MCF 10A (cell line): ENCODE measurements around the gene OR6C76. TPM values are rescaled to one million over a fixed set of nuclear protein-coding genes. Genes with fewer than 3 reads are reported as not detected.
"Not testable (repeated sequence)": the region's sequence is repeated elsewhere in the genome, so short reads cannot be mapped to it uniquely, and the experiment has no call there.

Source experiments
- BruUV-seq: library from RNA; stranded (reverse); fragments of 400-500 nt; replicated peaks from 2 replicates; lab custom pipeline; 2021; lab: Mats Ljungman, UMichigan
- CTCF ChIA-PET: fragments of 300-600 bp; sonication (Branson Sonifier 250); formaldehyde crosslinking; extraction: SDS; loops from one replicate; lab custom pipeline; 2021; ENCODE audit warnings: antibody characterized with exemption, inconsistent platforms; lab: Yijun Ruan, JAX
- POLR2A ChIA-PET: fragments of 300-600, 350-650 bp; sonication (Branson Sonifier 250); formaldehyde crosslinking; extraction: SDS; loops from one replicate; lab custom pipeline; 2020; ENCODE audit warnings: antibody characterized with exemption, inconsistent platforms; lab: Yijun Ruan, JAX
- DNase-seq: peaks from one replicate; pipeline ENCODE4 v3.0.0-alpha.2; 2018; ENCODE audit not compliant: unreplicated experiment
- H3K27ac Mint-ChIP-seq: one replicate; pipeline ENCODE4 v1.8.0; 2022; ENCODE audit warnings: mild to moderate bottlenecking, low read depth, mixed read lengths; ENCODE audit not compliant: unreplicated experiment
- H3K27me3 Mint-ChIP-seq: one replicate; pipeline ENCODE4 v1.8.0; 2022; ENCODE audit warnings: mixed read lengths; ENCODE audit not compliant: insufficient read depth, unreplicated experiment
- H3K36me3 Mint-ChIP-seq: one replicate; pipeline ENCODE4 v1.8.0; 2022; ENCODE audit warnings: mild to moderate bottlenecking, moderate library complexity, mixed read lengths; ENCODE audit not compliant: insufficient read depth, unreplicated experiment
- H3K4me1 Mint-ChIP-seq: one replicate; pipeline ENCODE4 v1.8.0; 2022; ENCODE audit warnings: mixed read lengths; ENCODE audit not compliant: insufficient read depth, unreplicated experiment
- H3K4me3 Mint-ChIP-seq: one replicate; pipeline ENCODE4 v1.8.0; 2022; ENCODE audit warnings: mild to moderate bottlenecking, moderate library complexity, mixed read lengths; ENCODE audit not compliant: unreplicated experiment
- H3K9me3 Mint-ChIP-seq: one replicate; pipeline ENCODE4 v1.8.0; 2022; ENCODE audit warnings: mixed read lengths; ENCODE audit not compliant: unreplicated experiment
- CTCF ChIP-seq: fragments of 200-600 bp; IDR thresholded peaks from one replicate; pipeline ENCODE4 v1.8.0; 2022; ENCODE audit warnings: antibody characterized with exemption, mild to moderate bottlenecking; ENCODE audit not compliant: unreplicated experiment
- intact Hi-C: fragments of 100-400 bp; cut with micrococcal nuclease; formaldehyde crosslinking; loops from 2 replicates; pipeline ENCODE4 v1.14.1; 2022
- total RNA-seq: library from RNA; stranded (reverse); gene quantifications from 2 replicates; pipeline ENCODE4 v1.2.3, GENCODE V29; 2022

The OR6C76 gene
- total RNA-seq, 1 experiment from 2014 or later, result not detected

GRCh38 chr12:55416961-55417360 is 9.1 kb upstream of the OR6C76 start:
- no peak for DNase-seq
- POLR2A ChIA-PET, result no interaction called here
- no peak for TF ChIP-seq CTCF
- H3K27ac Mint-ChIP-seq, result no peak overlapping the region
- CTCF ChIA-PET, result no interaction called here
- H3K4me1 Mint-ChIP-seq, result no peaks in the 10 kb centered on the region
- BruUV-seq, result no TSS peak
- intact Hi-C loops, result no loop called here
- no peaks in the 10 kb centered on the region for H3K36me3 Mint-ChIP-seq
- no peak overlapping the region for H3K4me3 Mint-ChIP-seq
- no peaks in the 10 kb centered on the region for H3K9me3 Mint-ChIP-seq
- peaks cover 45% of the 10 kb centered on the region for H3K27me3 Mint-ChIP-seq

- intact Hi-C loops, result no loop called here
- H3K36me3 Mint-ChIP-seq, result no peaks in the 10 kb centered on the region
- no peak for DNase-seq
- CTCF ChIA-PET, result no interaction called here
- no peaks in the 10 kb centered on the region for H3K9me3 Mint-ChIP-seq
- H3K4me3 Mint-ChIP-seq, result no peak overlapping the region
- BruUV-seq, result no TSS peak
- H3K27ac Mint-ChIP-seq, result no peak overlapping the region
- H3K27me3 Mint-ChIP-seq, result peaks cover 41% of the 10 kb centered on the region
- no peak for TF ChIP-seq CTCF
- POLR2A ChIA-PET, result no interaction called here
- no peaks in the 10 kb centered on the region for H3K4me1 Mint-ChIP-seq
Observed at GRCh38 chr12:55420307-55420962, 5.6 kb upstream of the OR6C76 start.

GRCh38 chr12:55428331-55429243 is 2.5 kb downstream of the OR6C76 start:
- Mint-ChIP-seq H3K9me3 (peaks cover 6% of the 10 kb centered on the region), H3K4me1 (no peaks in the 10 kb centered on the region), H3K36me3 (no peaks in the 10 kb centered on the region), H3K4me3 (no peak overlapping the region), H3K27me3 (peaks cover 51% of the 10 kb centered on the region), H3K27ac (no peak overlapping the region)
- CTCF ChIA-PET, result interaction anchor here (0.6 kb wide), 2 partner anchors 58 to 101 kb away, joined by 3 to 4 read pairs; no protein-coding TSS in a partner anchor
- no peak for DNase-seq
- intact Hi-C loops, result no loop called here
- no TSS peak for BruUV-seq
- TF ChIP-seq CTCF, result no peak
- POLR2A ChIA-PET, result interaction anchor here (0.7 kb wide), 1 partner anchor 1204 kb away, joined by 3 read pairs; no protein-coding TSS in a partner anchor

GRCh38 chr12:55441233-55441632 is 15.2 kb downstream of the OR6C76 start:
- H3K4me3 Mint-ChIP-seq, H3K4me1 Mint-ChIP-seq, H3K36me3 Mint-ChIP-seq, BruUV-seq, intact Hi-C loops, POLR2A ChIA-PET, DNase-seq, H3K27ac Mint-ChIP-seq, CTCF ChIA-PET, H3K9me3 Mint-ChIP-seq: not testable (repeated sequence)
- peaks cover 61% of the 10 kb centered on the region for H3K27me3 Mint-ChIP-seq
